Left hindlimb (tissue), 1 donor: ENCODE measurements around the gene ERICH6.
"Not testable (repeated sequence)": the region's sequence is repeated elsewhere in the genome, so short reads cannot be mapped to it uniquely, and the experiment has no call there.

ENCODE experiments used
- DNase-seq: peaks from one replicate; pipeline ENCODE4 v3.0.0-alpha.2; 2018

Gene ERICH6

DNA sequence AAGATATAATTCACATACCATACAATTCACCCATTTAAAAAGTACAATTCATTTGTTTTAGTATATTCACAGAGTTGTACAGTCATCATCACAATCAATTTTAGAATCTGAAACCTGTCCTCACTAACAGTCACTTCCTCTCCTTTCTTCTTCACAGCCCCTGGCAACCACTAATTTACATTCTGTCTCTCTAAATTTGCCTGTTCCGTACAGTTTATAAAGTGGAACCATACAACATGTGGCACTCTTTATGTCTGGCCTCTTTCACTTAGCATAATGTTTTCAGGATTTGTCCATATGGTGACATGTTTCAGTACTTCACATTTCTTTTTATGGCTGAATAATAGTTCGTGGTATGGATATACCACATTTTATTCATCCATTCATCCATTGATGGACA, 22.7 kb downstream of the ERICH6 start:
- DNase-seq = no peak

DNA sequence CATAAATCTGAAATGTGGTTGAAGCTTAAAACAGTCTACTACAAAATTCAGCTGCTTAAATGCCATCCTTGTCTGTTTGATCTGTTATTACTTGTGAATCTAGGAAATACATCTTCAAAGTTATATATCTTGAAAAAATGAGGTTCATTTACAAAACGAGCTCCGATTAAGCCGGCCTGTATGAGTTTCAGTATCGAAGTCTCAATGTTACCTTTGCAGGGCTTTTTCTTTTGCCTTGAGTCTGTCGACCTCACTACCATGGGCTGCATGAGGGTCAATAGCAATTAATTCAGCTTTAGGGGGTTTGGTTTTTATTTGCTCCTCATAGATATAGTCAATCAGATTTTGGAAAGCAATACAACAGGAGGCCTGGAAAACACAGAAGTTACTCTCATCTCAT, 23.2 kb downstream of the ERICH6 start:
- DNase-seq = no peak

DNA sequence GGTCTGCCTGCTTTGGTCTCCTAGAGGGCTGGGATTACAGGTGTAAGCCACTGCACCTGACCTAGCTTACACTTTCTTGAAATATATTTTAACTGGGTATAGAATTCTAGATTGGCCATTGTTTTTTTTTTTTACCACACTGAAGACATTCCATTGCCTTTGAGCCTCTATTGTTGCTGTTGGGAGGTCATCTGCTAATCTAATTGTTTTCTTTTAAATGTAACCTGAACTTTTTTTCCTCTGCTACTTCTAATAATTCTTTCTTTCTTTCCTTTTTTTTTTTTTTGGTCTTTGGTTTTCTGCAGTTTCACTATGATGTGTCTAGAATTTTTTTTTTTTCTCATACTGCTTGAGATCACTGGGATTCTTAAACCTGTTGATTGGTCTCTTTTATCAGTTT, 28.1 kb downstream of the ERICH6 start:
- DNase-seq = no peak

DNA sequence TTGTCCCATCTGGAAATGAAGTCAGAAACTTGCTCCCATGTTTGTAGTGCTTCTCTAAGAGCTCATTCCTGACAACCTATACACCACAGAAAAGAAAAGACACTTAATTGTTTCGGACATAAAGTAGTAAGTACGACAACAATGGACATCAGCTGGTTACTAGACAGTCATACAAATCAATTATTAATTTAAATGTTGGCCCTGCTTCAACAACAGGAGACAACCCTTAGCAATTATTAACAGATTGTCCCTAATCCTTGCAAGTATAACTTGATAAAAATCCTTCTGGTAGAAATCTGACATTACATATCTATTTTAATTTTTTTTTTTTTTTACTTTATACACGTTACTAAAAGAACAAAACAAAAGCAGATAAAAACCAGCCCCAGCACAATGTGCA, 29.8 kb downstream of the ERICH6 start:
- no peak for DNase-seq

DNA sequence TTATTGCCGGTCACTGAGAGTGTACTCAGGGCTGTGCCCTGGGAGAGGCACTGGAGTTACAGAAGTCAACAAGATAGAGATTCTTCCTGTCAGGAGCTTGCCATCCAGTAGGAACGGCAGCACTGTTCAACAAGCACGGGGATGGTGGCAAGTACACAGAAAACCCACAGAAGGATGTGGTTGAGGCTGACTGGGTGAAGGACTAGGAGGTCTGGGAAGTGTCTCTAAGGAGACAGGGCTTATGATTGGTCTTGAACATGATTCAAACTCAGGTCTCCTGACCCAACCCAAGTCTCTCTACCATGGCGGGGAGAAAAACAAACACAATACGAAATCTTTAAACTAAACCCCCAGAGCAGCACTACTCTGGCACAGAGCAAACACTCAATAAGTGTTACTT, 37.6 kb downstream of the ERICH6 start:
- no peak for DNase-seq

DNA sequence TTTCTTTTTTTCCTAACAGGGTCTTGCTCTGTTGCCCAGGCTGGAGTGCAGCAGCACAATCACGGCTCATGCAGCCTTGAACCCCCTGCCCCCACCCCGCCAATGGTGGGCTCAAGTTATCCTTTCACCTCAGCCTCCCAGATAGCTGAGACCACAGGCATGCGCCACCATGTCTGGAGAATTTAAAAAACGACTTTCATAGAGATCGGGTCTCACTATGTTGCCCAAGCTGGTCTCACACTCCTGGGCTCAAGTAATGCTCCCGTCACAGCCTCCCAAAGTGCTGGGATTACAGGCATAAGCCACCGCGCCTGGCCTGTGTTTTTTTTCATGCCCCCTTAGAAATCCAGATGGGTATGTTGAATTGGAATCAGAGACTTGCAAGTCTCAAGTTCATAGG, 40.3 kb downstream of the ERICH6 start:
- no peak for DNase-seq

DNA sequence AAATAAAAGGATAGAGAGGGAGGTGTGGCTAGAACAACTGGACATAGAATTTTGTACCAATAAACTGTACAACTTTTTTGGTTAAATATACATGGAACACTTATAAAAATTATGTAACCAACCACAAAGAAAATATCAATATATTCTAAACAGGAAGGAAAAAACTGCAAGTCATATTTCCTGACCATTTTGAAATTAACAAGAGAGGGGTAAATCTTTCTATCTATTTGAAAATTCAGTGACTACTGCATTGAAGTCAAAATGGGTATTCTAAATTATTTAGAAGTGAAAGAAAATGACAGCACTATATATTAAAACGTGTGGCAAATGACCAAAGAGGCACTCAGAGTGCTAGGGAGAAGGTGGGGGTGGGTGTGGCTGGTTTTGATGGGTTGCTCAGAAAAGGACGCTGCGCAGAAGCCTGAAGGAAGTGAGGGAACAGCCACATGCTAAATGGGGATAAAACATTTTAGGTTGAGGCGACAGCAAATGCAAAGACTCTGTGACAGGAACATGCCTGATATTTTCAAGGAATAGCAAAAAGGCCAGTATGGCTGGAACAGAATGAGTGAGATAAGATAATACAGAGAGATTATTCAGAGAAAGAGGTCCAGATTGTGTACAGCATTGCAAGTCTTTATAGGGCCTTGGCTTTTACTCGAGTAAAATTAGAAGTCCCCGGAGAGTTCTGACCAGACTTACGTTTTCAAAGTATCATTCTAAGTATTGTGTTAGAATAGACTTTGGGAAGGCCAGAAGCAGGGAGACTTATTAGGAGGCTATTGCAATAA, 41.1 kb downstream of the ERICH6 start:
- DNase-seq = no peak

DNA sequence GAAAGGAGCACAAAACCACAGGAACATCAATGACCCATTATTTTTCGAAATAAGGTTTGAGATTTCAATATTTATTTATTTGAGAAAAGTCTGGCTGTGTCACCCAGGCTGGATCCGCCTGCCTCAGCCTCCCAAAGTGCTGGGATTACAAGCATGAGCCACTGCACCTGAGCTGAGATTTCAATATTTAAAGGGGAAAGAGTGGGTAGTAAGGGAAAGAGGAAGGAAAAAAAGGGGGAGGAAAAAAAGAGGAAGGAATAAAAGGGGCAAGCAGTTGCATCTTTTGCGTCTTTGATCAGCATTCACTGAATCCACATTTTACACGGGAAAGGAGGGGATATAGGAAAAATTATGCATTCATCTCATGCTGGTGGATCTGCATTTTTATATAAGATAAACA, 47.4 kb downstream of the ERICH6 start:
- no peak for DNase-seq

DNA sequence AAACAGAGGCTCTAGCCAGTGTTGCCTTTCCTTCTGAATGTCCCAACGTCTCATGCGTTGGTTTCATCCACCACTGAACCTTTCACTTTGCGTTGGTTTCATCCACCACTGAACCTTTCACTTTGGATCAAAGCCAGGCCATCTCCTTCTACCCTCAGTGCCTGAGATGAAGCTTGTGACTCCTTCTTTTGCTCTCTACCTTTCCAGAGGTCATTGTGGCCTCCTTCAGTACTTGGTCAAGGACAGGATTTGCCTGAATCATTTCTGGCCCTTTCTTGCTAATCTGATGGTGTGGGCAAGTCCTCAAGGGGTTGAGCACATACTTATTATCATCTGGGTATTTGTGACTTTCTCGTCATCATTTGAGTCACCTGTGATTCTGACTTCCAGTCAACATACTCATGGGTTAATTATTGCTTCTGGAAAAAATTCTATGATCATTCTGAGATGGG, 50.6 kb downstream of the ERICH6 start:
- no peak for DNase-seq

DNA sequence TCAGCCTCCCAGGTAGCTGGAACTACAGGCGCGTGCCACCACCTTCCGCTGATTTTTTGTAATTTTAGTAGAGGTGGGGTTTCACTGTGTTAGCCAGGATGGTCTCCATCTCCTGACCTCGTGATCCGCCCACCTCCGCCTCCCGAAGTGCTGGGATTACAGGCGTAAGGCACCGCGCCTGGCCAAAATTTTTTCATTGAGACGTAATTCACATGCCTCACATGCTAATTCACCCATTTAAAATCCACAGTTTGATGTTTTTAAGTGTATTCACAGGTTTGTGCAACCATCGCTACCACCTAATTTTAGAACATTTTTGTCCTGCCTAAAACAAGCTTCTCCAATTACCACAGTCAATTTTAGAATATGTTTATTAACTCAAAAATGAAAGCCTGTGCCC, 63.5 kb downstream of the ERICH6 start:
- no peak for DNase-seq

DNA sequence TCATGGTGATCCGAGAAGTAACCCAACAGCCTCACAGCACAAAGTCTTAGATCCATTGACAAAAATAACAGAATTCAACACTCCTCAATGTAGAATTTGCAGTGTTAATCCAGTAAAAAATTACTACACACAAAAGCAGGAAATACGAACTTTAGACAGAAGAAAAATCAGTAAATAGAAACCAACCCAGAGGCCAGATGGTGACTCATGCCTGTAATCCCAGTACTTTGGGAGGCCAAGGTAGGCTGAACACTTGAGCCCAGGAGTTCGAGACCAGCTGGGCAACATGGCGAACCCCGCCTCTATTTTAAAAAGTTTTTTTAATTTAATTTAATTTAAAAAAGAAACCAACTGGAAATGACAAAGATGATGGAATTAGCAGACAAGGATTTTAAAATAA, 64.5 kb downstream of the ERICH6 start:
- DNase-seq = no peak

DNA sequence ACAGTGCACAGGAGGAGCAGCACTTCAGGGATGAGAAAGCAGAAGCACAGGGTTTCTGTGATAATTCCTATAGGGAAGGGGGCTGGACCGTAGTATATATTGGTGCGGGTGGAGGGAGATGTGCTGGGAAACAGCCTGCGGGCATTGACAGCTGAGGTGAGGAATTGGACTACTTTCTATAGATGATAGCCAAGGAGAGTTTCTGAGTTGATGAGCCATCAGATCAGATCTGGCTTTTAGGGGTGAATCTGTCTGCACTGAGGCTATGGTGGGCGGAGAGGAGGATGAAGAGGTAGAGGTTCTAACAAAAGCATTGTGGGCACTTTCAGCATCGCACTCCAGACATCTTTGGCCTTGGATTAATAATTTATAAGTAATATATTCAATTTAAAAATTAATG, 67.5 kb downstream of the ERICH6 start:
- no peak for DNase-seq

DNA sequence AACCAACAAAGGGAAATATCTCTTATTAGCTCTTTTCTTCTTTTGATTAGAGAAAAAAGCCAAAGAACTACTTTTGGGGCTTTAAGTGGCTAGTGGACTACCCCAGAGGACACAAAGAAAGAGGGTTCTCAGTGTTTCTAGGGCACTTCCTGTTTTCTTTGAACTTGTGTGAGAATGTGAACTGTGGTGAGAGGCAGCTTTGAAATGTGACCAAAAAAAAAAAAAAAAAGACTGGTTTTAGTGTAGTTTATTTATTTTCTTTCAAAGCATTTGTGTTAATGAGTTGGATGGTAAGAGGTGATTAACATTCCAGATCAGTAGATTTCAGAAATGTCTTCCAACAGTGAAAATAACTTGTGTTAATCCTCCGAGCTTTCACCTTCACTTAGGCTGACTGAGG, 68.2 kb downstream of the ERICH6 start:
- no peak for DNase-seq

DNA sequence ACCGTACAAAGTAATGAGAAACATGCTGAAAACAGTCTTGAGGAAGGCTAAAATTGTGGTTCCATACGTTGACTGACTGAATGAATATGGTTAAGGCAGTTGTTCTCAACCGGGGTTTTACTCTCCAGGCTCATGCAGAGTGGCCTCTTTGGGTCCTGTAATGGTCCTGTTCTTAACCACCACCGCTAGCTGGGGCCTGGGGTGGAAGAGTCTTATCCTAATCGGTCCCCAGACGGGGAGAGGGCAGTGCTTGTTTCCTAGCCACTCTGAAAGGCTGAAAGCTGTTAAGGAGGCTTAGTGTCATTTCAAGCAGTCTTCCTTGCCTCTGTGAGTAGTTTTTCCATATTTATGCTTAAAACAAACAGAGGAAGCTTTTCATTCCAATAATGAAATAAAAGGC, 68.6 kb downstream of the ERICH6 start:
- DNase-seq = no peak

DNA sequence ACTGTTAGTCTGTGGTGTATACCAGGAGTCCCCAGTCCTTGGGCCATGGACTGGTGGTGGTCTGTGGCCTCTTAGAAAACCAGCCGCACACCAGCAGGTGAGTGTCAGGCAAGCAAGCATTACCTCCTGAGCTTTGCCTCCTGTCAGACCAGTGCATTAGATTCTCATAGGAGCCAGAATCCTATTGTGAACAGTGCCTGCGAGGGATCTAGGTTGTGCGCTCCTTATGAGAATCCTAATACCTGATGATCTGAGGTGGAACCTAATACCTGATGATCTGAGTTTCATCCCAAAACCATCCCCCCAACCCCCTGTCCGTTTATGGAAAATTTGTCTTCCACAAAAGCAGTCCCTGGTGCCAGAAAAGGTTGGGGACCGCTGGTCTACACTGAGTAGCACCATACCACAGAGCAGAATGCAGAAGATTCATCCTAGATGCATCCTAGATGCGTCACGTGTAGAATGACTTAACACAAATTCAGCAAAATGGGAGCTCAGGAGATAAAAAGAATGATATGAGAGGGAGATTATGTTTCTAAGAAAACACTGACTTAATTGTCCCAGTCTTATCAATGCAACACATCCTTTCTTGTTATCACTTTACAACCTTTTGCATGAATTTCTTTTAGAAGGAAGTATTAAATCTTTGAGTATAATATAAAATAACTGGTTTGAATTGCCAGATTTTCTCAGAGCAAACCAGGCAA, 72.1 kb downstream of the ERICH6 start:
- DNase-seq = no peak

DNA sequence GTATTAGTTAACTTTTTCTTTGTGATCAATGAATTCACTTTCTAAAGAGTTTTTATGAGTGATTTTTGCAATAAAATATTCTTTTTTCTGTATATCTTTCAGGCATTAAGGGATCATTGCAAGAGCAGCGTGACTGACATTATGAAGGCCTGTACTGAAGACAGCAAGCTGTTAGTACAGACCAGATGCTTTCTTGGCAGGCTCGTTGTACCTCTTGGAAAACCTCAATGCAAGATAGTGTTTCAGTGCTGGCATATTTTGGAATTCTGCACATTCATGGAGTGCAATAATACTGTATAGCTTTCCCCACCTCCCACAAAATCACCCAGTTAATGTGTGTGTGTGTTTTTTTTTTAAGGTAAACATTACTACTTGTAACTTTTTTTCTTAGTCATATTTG, 76.2 kb downstream of the ERICH6 start:
- DNase-seq = peak; percentile 47

DNA sequence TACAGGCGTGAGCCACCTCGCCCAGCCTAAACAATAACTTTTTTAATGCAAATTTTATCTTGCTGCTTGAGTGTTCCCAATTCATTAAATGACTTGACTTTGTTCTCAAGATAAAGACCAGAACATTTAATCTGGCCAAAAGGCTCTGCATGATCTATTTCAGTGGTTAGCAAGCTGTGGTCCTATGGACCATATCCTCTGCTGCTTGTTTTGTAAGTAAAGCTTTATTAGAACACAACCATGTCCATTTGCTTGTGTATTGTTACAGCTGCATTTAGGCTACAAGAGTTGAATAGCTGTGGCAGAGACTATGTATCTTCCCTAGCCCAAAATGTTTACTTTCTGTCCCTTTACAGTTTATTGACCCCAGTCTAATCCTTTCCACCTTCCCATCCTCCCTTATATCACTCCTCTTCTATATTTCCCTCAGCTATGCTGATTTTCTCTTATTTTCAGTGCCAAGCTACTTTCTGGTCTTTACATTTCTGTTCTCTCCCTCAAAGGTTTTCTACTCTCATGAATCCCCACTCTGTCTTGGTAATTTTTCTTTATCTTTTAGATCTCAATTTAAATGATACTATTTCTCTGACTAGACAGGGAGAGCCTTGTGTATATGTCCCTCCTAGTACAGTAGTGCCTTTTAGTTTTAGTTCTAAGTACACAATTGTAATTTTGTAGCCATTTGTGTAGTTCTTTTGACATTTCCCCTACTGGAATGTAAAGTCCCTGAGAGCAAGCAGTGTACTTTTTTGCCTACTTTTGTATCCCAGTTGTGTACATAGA, 77.4 kb downstream of the ERICH6 start:
- DNase-seq = no peak

DNA sequence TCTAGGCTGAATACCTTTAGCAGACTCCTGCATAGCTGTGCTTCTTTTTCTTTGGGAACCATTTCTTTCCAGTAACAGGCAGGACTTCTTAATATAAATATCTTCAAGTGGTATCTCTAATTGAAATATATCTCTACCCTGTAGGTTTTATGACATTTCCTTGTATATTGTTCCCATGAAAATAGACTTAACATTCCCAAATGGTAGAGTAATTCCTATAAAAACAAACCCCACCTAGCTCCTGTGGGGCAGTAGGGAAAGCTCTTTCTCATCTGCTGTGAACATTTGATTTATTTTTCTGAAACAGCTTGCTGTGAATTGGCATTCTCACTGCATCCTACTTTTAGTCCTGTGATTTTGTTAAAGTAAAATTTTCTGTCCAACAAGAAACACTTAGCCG, 79.8 kb downstream of the ERICH6 start:
- DNase-seq = no peak

DNA sequence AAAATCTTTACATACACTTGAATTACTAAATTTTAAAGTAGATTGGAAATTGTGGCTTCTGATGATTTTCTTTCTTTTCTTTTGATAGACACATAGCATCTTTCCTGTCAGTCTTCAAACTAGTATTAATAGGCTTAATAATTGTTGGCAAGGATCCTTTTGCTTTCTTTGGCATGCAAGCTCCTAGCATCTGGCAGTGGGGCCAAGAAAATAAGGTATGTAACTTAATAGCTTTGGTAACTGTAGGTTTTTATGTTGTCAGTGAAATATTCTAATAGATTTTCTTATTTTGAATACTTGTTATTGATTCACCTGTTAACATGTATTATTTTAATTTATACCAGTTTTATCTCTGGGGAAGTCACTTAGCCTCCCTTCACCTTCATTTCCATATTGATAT, 80.8 kb downstream of the ERICH6 start:
- DNase-seq = not testable (repeated sequence)

DNA sequence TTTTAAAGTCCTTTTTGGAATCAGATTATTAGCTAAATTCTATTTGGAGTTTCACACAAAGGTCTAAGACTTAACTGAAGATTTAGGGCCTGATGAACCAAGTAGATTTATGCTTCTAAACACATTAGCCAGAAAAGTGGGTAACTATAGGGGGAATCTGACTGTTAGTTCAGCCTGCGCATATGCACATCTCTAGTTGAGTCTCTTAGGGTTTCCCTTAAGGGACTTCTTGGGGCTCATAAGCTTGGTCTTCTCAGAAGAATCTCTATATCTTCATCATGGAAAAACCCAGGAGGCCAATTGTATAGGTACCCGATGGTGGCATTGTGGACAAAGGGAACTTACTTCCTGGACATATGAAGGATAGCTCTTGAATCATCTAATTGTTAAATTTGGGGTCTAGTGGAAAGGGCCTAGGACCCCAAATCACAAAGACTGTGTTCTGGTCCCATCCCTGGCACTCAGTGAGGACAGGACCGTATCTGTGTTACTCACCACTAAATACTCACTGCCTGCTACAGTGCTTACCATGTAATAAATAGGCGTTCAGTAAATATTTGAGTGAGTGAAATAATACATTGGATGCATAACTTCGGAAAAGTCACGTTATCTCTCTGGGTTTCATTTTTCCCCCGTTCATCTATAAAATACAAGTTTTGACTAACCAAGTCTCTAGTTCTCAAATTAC, 83.6 kb downstream of the ERICH6 start:
- DNase-seq = no peak

DNA sequence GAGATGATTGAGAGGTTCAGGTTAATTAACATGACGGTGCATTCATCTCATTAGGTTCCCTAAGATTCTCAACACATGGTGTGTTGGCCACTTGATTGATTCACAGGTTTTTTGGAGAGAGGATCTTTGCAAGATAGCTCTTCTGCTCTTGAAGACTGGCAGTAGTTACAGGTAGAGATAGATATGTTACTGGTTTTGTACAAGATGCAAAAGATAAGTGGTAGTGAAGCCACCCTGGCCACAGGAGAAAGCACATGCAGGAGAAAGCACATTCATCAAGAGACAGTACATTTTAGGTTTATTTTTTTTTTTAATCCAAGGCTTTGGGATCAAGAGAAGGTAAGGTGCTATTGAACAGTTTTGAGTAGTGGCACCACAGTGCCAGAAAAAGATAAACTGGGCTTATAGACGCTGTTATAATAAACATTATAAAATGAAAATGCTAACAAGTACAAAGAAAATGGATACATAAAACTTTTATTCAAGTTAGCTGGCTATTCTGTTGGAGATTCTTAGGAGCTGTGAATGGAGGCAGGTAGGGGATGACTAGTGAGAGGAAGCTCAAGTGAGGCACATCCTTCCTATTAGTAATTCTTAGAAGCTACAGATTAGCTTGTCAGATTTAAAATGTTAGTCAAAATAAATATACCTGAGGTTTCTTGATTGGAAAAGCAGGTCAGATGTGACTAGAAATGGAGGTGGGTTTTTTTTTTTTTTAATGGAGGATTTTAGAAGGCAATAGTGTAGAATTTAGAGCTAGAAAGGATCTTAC, 89.8 kb downstream of the ERICH6 start:
- DNase-seq = no peak

DNA sequence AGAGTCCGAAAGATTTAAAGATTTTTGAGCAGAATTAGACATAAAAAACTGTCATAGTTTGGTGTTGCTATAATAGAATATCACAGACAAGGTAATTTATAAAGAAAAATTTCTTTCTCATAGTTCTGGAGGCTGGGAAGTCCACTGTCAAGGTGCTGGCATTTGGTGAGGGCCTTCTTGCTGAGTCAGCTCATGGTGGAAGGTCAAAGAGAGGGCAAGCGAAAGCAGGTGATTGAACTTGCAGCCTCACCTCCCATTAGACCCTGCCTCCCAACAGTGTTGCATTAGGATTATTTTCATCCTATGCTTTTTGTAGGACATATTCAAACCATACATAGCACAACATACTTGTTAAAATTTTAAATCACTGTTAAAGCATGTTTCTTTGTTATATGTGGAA, 90.7 kb downstream of the ERICH6 start:
- no peak for DNase-seq
